ENCODE results near the gene GLIS1. TPM values are rescaled to one million over a fixed set of nuclear protein-coding genes. Genes with fewer than 3 reads are reported as not detected.

The GLIS1 gene
- total RNA-seq, 4 donors from 2014 or later, result not detected

DNA sequence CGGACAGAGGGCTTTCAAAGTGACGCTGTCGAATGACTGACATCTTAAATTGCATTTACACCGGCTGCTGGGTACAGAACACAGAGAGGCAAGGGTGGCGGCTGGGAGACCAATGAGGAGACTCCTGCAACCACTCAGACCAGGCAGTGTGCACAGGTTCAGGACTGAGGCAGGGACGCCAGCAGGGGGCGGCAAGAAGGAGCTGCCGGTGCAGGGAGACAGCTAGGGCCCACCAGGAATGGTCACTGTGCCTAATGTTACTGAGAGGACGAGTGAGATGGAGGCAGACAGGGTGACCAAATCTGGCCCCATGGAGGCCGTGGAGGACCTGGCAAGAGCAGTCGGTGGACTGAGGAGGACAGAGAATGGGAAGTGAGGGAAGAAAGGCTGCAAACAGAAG is 23.5 kb downstream of the GLIS1 start:
- ATAC-seq (no peak), DNase-seq (no peak)
- intact Hi-C loops (cut with DNase I; ENCODE audit: low total_unique reads), result no loop called here
- no peaks in the 10 kb centered on the region for H3K36me3 ChIP-seq
- no peaks in the 10 kb centered on the region for H3K27me3 ChIP-seq
- in situ Hi-C loops (cut with MboI; ENCODE audit: low sequenced_read_pairs in 4 of 4), result no loop called here
- H3K4me1 ChIP-seq, result no peaks in the 10 kb centered on the region
- no peak for TF ChIP-seq POLR2A (IDR thresholded peaks at IDR 0.05)
- TF ChIP-seq, protein P1, sequence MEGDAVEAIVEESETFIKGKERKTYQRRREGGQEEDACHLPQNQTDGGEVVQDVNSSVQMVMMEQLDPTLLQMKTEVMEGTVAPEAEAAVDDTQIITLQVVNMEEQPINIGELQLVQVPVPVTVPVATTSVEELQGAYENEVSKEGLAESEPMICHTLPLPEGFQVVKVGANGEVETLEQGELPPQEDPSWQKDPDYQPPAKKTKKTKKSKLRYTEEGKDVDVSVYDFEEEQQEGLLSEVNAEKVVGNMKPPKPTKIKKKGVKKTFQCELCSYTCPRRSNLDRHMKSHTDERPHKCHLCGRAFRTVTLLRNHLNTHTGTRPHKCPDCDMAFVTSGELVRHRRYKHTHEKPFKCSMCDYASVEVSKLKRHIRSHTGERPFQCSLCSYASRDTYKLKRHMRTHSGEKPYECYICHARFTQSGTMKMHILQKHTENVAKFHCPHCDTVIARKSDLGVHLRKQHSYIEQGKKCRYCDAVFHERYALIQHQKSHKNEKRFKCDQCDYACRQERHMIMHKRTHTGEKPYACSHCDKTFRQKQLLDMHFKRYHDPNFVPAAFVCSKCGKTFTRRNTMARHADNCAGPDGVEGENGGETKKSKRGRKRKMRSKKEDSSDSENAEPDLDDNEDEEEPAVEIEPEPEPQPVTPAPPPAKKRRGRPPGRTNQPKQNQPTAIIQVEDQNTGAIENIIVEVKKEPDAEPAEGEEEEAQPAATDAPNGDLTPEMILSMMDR (IDR thresholded peaks at IDR 0.05 in 4 of 5, conservative IDR thresholded peaks at IDR 0.05 in 1 of 5), result no peak
- H3K4me3 ChIP-seq, result no peak overlapping the region
- H3K27ac ChIP-seq, result no peak overlapping the region
- no peaks in the 10 kb centered on the region for H3K9me3 ChIP-seq

GRCh38 chr1:53712276-53712675 is 26.7 kb downstream of the GLIS1 start:
- Histone ChIP-seq H3K27me3 (peaks cover 0 to 2% (median 0%) of the 10 kb centered on the region in 3 donors), H3K27ac (no peak overlapping the region), H3K4me1 (no peaks in the 10 kb centered on the region), H3K4me3 (no peak overlapping the region), H3K9me3 (no peaks in the 10 kb centered on the region), H3K36me3 (no peaks in the 10 kb centered on the region)
- DNase-seq (no peak), ATAC-seq (no peak)
- TF ChIP-seq, protein P1 (IDR thresholded peaks at IDR 0.05 in 4 of 5, conservative IDR thresholded peaks at IDR 0.05 in 1 of 5), result no peak
- no peak for TF ChIP-seq POLR2A (IDR thresholded peaks at IDR 0.05)
- in situ Hi-C loops (cut with MboI; ENCODE audit: low sequenced_read_pairs in 4 of 4) (no loop called here), intact Hi-C loops (cut with DNase I; ENCODE audit: low total_unique reads) (no loop called here)

DNA sequence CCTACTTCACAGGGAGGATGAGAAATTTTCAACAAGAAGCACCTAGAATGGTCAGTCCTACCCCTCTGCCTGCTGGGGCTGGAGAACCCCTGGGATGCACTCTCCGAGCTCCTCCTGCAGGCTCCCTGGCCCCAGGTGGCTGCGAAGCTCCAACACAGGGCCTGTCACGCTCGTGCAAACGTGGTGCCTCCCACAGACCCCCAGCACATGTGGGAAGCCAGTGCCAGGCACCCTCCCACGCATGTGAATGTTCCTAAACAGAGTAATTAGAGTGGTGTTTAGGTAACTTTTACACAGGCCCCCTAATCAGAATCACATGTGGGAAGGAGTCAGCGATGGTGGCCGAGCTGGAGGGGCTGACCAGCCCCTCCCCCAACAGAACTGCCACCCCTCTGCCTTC is 28.4 kb downstream of the GLIS1 start:
- H3K4me3 ChIP-seq, result no peak overlapping the region
- H3K4me1 ChIP-seq, result no peaks in the 10 kb centered on the region
- H3K9me3 ChIP-seq, result no peaks in the 10 kb centered on the region
- TF ChIP-seq, protein P1 (IDR thresholded peaks at IDR 0.05 in 4 of 5, conservative IDR thresholded peaks at IDR 0.05 in 1 of 5), result no peak
- DNase-seq, result no peak
- H3K27ac ChIP-seq, result no peak overlapping the region
- intact Hi-C loops (cut with DNase I; ENCODE audit: low total_unique reads) (no loop called here), in situ Hi-C loops (cut with MboI; ENCODE audit: low sequenced_read_pairs in 4 of 4) (no loop called here)
- H3K27me3 ChIP-seq, result peaks cover 0 to 2% (median 0%) of the 10 kb centered on the region in 3 donors
- no peaks in the 10 kb centered on the region for H3K36me3 ChIP-seq
- no peak for ATAC-seq

- H3K4me3 ChIP-seq, result no peak overlapping the region
- H3K27me3 ChIP-seq, result peaks cover 0 to 4% (median 2%) of the 10 kb centered on the region in 3 donors
- intact Hi-C loops (cut with DNase I; ENCODE audit: low total_unique reads) (no loop called here), in situ Hi-C loops (cut with MboI; ENCODE audit: low sequenced_read_pairs in 4 of 4) (no loop called here)
- no peak overlapping the region for H3K27ac ChIP-seq
- H3K4me1 ChIP-seq, result no peaks in the 10 kb centered on the region
- no peaks in the 10 kb centered on the region for H3K36me3 ChIP-seq
- TF ChIP-seq, protein P1 (IDR thresholded peaks at IDR 0.05 in 4 of 5, conservative IDR thresholded peaks at IDR 0.05 in 1 of 5), result no peak
- TF ChIP-seq POLR2A (IDR thresholded peaks at IDR 0.05), result no peak
- ATAC-seq, result no peak
- no peak for DNase-seq
- no peaks in the 10 kb centered on the region for H3K9me3 ChIP-seq
These were observed 30.3 kb downstream of the GLIS1 start for GRCh38 chr1:53708687-53709086.

GRCh38 chr1:53706356-53706755 is 32.6 kb downstream of the GLIS1 start:
- in situ Hi-C loops (cut with MboI; ENCODE audit: low sequenced_read_pairs in 4 of 4) (no loop called here), intact Hi-C loops (cut with DNase I; ENCODE audit: low total_unique reads) (no loop called here)
- DNase-seq (no peak), ATAC-seq (no peak)
- Histone ChIP-seq H3K9me3 (no peaks in the 10 kb centered on the region), H3K27ac (no peak overlapping the region), H3K4me3 (no peak overlapping the region), H3K27me3 (peaks cover 0 to 4% (median 2%) of the 10 kb centered on the region in 3 donors), H3K36me3 (no peaks in the 10 kb centered on the region), H3K4me1 (no peaks in the 10 kb centered on the region)
- TF ChIP-seq POLR2A (IDR thresholded peaks at IDR 0.05), result no peak
- TF ChIP-seq, protein P1 (IDR thresholded peaks at IDR 0.05 in 4 of 5, conservative IDR thresholded peaks at IDR 0.05 in 1 of 5), result no peak
